ENCODE data around the gene HOXC11. TPM values are rescaled to one million over a fixed set of nuclear protein-coding genes. Genes with fewer than 3 reads are reported as not detected.

Gene HOXC11
- total RNA-seq, 1 donor from 2014 or later, result not detected

GRCh38 chr12:54005531-54005852, 32.6 kb downstream of the HOXC11 start:
- Mint-ChIP-seq H3K9me3 (no peaks in the 10 kb centered on the region), H3K27ac (no peak overlapping the region)
- intact Hi-C loops (cut with micrococcal nuclease), result loop anchor here (5.0 kb wide), 1 partner anchor 372 kb away; no protein-coding TSS in a partner anchor

DNA sequence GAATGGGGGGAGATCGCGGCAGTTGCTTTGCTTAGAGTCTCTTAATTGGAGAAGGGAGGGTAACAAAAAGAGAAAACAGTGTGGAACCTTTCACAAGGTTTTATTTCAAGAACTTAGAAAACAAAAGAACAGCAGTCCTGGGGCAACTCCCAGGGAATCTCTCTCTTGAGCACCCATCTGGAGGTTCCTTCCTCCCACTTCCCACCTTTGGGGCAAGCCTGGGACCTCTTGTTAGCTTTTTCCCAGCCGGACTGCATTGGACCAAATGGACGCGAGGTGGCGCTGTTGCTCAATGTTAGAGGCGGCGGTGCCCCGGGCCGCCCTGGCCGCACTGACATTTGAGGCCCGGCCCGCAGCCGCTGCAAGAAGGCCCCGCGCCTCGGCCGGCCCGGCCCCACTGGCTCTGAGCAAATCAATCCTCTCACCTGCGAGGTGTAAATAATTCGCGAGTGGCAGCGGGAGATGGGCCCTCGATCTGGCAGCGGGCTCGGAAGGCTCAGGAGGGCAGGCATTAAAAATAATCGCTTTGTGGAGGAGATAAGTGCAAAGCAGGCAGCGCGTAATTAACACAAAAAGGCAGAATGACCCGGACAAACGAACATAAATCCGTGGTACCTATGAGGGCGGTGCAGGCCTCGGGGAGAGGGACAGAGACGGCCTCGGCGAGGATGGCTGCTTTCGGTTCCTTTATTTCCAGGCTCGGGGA, 33.1 kb downstream of the HOXC11 start:
- peaks cover 92% of the 10 kb centered on the region for H3K27me3 Mint-ChIP-seq (ENCODE audit: insufficient read depth)

More at GRCh38 chr12:54005531-54005852, 32.6 kb downstream of the HOXC11 start:
- peaks cover 30% of the 10 kb centered on the region for H3K4me1 Mint-ChIP-seq (ENCODE audit: low read depth)
- H3K36me3 Mint-ChIP-seq (ENCODE audit: low read depth), result peaks cover 8% of the 10 kb centered on the region
- no peak for DNase-seq (ENCODE audit: low spot score)
- peaks cover 94% of the 10 kb centered on the region for H3K27me3 Mint-ChIP-seq (ENCODE audit: insufficient read depth)
- peak overlapping the region; percentile 11 for H3K4me3 Mint-ChIP-seq

GRCh38 chr12:54006559-54007220, 33.8 kb downstream of the HOXC11 start:
- DNase-seq (ENCODE audit: low spot score), result no peak
- peaks cover 38% of the 10 kb centered on the region for H3K4me1 Mint-ChIP-seq (ENCODE audit: low read depth)
- peaks cover 92% of the 10 kb centered on the region for H3K27me3 Mint-ChIP-seq (ENCODE audit: insufficient read depth)
- H3K9me3 Mint-ChIP-seq, result no peaks in the 10 kb centered on the region
- H3K36me3 Mint-ChIP-seq (ENCODE audit: low read depth), result peaks cover 8% of the 10 kb centered on the region
- peak overlapping the region; percentile 83 for H3K4me3 Mint-ChIP-seq
- no peak overlapping the region for H3K27ac Mint-ChIP-seq
- intact Hi-C loops (cut with micrococcal nuclease), result loop anchor here (1.0 to 5.0 kb wide), 7 partner anchors 11 to 371 kb away; no protein-coding TSS in a partner anchor

More for the DNA sequence above, 33.1 kb downstream of the HOXC11 start:
- peak overlapping the region; percentile 83 for H3K4me3 Mint-ChIP-seq
- intact Hi-C loops (cut with micrococcal nuclease), result loop anchor here (1.0 to 5.0 kb wide), 7 partner anchors 11 to 371 kb away; no protein-coding TSS in a partner anchor
- no peak overlapping the region for H3K27ac Mint-ChIP-seq
- H3K9me3 Mint-ChIP-seq, result no peaks in the 10 kb centered on the region
- peaks cover 8% of the 10 kb centered on the region for H3K36me3 Mint-ChIP-seq (ENCODE audit: low read depth)
- H3K4me1 Mint-ChIP-seq (ENCODE audit: low read depth), result peaks cover 31% of the 10 kb centered on the region
- peak; percentile 76 for DNase-seq (ENCODE audit: low spot score)

DNA sequence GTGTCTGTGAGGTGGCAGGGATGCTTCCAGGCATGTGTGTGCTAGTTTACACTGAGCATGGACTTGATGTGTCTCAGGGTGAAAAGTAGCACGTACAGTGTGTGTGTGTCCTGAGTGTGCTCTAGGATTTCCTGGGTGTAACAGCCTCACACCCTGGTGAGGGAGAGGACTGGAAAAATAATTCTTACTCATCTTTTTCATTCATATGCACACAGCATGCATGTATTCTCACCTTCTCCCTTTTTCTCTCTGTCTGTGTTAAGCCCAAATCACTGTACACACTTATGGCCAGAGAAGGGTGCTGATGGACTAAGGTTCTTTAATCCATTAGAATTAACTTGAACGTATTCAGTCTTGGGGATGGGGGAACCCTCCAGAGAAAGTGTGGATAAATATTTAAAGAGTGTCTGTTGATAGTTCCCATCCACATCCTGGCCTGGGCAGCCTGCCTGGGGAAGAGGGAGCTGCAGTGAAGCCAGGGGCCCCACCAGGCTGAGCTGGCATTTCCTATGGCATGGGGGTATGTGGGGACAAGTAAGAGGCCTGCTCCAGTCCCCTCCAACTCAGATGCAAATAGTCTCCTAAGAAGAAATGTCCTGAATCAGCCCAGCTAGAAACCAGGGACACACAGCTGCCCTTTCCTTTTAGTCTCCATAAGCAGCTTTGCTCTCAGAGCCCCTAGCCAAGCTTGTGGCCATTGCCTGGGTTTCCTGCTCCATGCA, 34.8 kb downstream of the HOXC11 start:
- peaks cover 33% of the 10 kb centered on the region for H3K4me1 Mint-ChIP-seq (ENCODE audit: low read depth)
- peaks cover 8% of the 10 kb centered on the region for H3K36me3 Mint-ChIP-seq (ENCODE audit: low read depth)
- H3K27me3 Mint-ChIP-seq (ENCODE audit: insufficient read depth), result peaks cover 91% of the 10 kb centered on the region
- H3K27ac Mint-ChIP-seq, result no peak overlapping the region
- intact Hi-C loops (cut with micrococcal nuclease), result loop anchor here (2.0 to 5.0 kb wide), 2 partner anchors 47 to 370 kb away; no protein-coding TSS in a partner anchor
- no peak overlapping the region for H3K4me3 Mint-ChIP-seq
- no peak for DNase-seq (ENCODE audit: low spot score)
- H3K9me3 Mint-ChIP-seq, result no peaks in the 10 kb centered on the region

DNA sequence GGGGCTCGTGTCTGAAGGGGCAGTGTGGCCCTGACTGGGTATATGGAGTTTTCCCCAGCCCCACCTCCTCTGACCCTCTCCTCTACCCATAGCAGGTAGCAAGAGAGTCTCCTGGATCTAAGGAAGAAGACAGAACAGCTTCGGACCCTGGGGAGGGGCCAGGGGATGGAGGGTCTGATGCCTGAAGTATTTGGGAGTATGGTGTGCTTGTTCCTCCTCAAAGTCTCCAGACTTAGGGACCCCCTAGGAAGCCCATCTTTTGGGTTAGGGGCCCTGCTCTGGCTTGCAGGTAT, 35.3 kb downstream of the HOXC11 start:
- peaks cover 33% of the 10 kb centered on the region for H3K4me1 Mint-ChIP-seq (ENCODE audit: low read depth)
- H3K36me3 Mint-ChIP-seq (ENCODE audit: low read depth), result peaks cover 8% of the 10 kb centered on the region
- intact Hi-C loops (cut with micrococcal nuclease), result loop anchor here (5.0 kb wide), 1 partner anchor 369 kb away; no protein-coding TSS in a partner anchor
- no peak overlapping the region for H3K4me3 Mint-ChIP-seq
- DNase-seq (ENCODE audit: low spot score), result no peak
- no peaks in the 10 kb centered on the region for H3K9me3 Mint-ChIP-seq
- H3K27me3 Mint-ChIP-seq (ENCODE audit: insufficient read depth), result peaks cover 91% of the 10 kb centered on the region
- no peak overlapping the region for H3K27ac Mint-ChIP-seq

DNA sequence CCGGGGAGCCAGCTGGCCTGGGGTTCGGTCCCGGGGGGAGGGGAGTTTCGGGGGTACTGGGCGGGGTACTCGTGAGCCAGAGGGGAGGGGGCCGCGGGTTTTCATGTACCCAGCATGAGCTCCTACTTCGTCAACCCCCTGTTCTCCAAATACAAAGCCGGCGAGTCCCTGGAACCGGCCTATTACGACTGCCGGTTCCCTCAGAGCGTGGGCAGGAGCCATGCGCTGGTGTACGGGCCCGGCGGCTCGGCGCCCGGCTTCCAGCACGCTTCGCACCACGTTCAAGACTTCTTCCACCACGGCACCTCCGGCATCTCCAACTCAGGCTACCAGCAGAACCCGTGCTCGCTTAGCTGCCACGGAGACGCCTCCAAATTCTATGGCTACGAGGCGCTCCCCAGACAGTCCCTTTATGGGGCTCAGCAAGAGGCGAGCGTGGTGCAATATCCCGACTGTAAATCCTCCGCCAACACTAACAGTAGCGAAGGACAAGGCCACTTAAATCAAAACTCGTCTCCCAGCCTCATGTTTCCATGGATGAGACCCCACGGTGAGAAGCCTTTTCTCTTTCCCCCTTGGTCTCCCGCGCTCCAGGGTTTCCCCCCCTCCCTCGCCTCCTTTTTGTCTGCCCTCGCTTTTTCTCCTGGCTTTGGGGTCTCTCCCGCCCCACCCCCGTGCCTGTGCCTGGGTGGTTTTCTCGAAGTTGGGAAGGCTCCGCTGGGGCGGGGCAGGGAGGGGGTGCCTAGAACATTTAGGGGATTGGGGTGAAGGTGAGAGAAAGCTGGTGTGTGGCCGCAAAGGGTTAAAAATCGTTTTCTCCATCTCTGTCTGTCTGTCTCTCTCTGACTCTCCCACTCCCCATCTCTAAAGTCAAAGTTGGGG, 36.5 kb downstream of the HOXC11 start:
- peaks cover 4% of the 10 kb centered on the region for H3K36me3 Mint-ChIP-seq (ENCODE audit: low read depth)
- no peaks in the 10 kb centered on the region for H3K9me3 Mint-ChIP-seq
- H3K27ac Mint-ChIP-seq, result peak overlapping the region; percentile 72

GRCh38 chr12:54010053-54010971, 37.4 kb downstream of the HOXC11 start:
- intact Hi-C loops (cut with micrococcal nuclease), result no loop called here
- Mint-ChIP-seq H3K36me3 (ENCODE audit: low read depth) (peaks cover 4% of the 10 kb centered on the region), H3K4me3 (no peak overlapping the region), H3K27ac (no peak overlapping the region), H3K4me1 (ENCODE audit: low read depth) (peaks cover 37% of the 10 kb centered on the region), H3K27me3 (ENCODE audit: insufficient read depth) (peaks cover 89% of the 10 kb centered on the region), H3K9me3 (no peaks in the 10 kb centered on the region)
- no peak for DNase-seq (ENCODE audit: low spot score)

More for the DNA sequence above, 36.5 kb downstream of the HOXC11 start:
- no peak for DNase-seq (ENCODE audit: low spot score)
- H3K4me3 Mint-ChIP-seq, result peak overlapping the region; percentile 37
- peaks cover 89% of the 10 kb centered on the region for H3K27me3 Mint-ChIP-seq (ENCODE audit: insufficient read depth)
- intact Hi-C loops (cut with micrococcal nuclease), result loop anchor here (5.0 kb wide), 1 partner anchor 368 kb away; no protein-coding TSS in a partner anchor
- H3K4me1 Mint-ChIP-seq (ENCODE audit: low read depth), result peaks cover 33% of the 10 kb centered on the region

GRCh38 chr12:54010972-54011664, 38.2 kb downstream of the HOXC11 start:
- intact Hi-C loops (cut with micrococcal nuclease), result no loop called here
- DNase-seq (ENCODE audit: low spot score), result no peak
- H3K27ac Mint-ChIP-seq, result no peak overlapping the region
- H3K4me1 Mint-ChIP-seq (ENCODE audit: low read depth), result peaks cover 29% of the 10 kb centered on the region
- no peak overlapping the region for H3K4me3 Mint-ChIP-seq
- H3K9me3 Mint-ChIP-seq, result no peaks in the 10 kb centered on the region
- peaks cover 89% of the 10 kb centered on the region for H3K27me3 Mint-ChIP-seq (ENCODE audit: insufficient read depth)
- peaks cover 3% of the 10 kb centered on the region for H3K36me3 Mint-ChIP-seq (ENCODE audit: low read depth)

DNA sequence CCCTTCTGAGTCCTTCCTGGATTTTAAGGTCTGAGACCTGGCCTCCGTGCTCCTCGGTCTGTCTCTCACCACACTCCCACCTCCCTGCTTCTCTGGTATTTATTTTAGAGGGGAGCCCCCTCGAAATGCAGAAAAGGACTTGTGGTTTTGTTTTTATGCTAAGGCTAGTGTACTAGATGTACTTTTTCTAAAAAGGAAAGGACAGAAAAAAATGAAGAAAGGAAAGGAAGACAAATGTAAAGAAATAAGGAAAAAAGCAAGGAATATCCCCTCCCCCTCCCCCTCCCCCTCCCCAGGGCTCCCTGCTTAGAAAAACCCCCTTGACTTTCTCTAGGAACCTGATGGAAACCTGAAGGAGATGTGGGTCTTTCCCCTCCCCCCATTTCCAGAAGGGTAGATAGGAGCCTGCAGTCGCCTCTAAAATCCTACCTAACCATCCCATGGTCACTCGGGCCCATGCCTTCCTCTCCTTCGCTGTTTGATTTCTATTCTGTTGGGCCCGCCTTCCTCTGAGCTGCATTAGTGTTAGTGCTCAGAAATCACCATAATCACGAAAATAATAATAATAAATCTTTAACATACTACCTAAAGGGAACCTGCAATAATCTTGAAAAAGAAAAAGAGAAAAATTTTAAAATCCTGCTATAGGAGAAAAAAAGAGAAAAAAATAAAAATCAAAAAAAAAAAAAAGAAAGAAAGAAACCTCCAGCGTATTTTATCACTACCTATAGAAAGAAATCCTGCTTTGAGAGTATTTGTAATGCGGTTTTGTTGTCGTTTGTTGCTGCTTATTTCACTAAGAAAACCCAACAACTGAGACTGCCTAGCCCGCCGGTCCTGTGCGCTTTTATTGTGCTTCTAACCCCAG, 39.0 kb downstream of the HOXC11 start:
- H3K27ac Mint-ChIP-seq, result no peak overlapping the region
- H3K4me3 Mint-ChIP-seq, result no peak overlapping the region
- H3K4me1 Mint-ChIP-seq (ENCODE audit: low read depth), result peaks cover 22% of the 10 kb centered on the region
- H3K36me3 Mint-ChIP-seq (ENCODE audit: low read depth), result no peaks in the 10 kb centered on the region
- peaks cover 83% of the 10 kb centered on the region for H3K27me3 Mint-ChIP-seq (ENCODE audit: insufficient read depth)
- H3K9me3 Mint-ChIP-seq, result no peaks in the 10 kb centered on the region
- intact Hi-C loops (cut with micrococcal nuclease), result no loop called here
- no peak for DNase-seq (ENCODE audit: low spot score)

DNA sequence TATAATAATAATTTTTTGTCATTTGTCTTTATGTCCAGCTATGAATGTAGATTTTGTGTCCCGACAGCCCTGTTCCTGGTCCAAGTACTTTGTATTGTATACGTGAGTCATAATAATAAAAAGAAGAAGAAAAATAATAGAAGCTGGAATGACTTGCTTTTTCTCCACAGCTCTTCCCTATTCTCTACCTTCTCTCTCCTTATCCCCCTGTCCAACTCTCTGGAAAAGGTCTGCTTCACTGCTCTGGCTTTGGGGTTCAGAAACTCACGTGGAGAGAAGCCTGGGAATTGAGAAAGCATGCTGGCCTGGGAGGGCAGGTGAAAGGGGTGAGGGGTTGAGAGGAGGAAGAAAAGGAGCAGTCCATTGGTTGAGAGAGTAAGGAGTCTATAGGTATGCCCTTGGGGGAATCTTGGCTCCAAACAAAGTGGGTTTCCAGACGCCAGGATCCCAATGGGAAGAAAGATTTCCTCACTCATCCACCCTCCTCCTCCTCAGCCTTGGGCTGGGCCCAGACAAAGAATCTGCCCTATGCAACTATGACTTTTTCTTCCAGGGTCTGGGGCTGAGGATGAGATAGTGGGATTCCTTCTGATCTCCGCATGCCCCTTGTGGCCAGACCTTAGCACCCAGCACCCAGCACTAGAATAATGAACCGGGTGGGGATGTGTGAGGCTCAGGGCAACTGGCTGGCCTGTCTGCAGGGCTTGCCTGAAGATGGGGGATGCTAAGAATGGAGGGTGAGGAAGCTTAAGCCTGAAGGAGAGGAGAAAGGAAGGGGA, 39.9 kb downstream of the HOXC11 start:
- no peak for DNase-seq (ENCODE audit: low spot score)
- Mint-ChIP-seq H3K4me3 (no peak overlapping the region), H3K27ac (no peak overlapping the region), H3K36me3 (ENCODE audit: low read depth) (no peaks in the 10 kb centered on the region), H3K4me1 (ENCODE audit: low read depth) (peaks cover 30% of the 10 kb centered on the region), H3K27me3 (ENCODE audit: insufficient read depth) (peaks cover 81% of the 10 kb centered on the region), H3K9me3 (no peaks in the 10 kb centered on the region)
- intact Hi-C loops (cut with micrococcal nuclease), result no loop called here

Data from activated T-helper 1 cell treated with anti-CD3 and anti-CD28 coated beads, Interleukin-12 subunit alpha, Interleukin-12 subunit beta, Interleukin-2, Interleukin-4 antibody, amounts not matched to agents 30 ng/mL and 10 ng/mL and 1 ng/mL, durations not matched to agents 14 hours and 24 hours and 36 hours (primary cell).